K562 (cell line): Measurements from ENCODE around the gene TMC6. TPM values are rescaled to one million over a fixed set of nuclear protein-coding genes. Genes with fewer than 3 reads are reported as not detected.

Experiments used
- ARID3B ChIP-seq: fragments of 250-450 bp; sonication (Bioruptor Pico); IDR thresholded peaks from 2 replicates; pipeline ENCODE4 v1.4.0; 2020; ENCODE audit warnings: borderline replicate concordance
- CHD2 ChIP-seq: IDR thresholded peaks from 2 replicates; pipeline ENCODE4 v1.6.1; 2011; ENCODE audit warnings: low read depth, low read length
- E2F6 ChIP-seq, 2 experiments: IDR thresholded peaks; 2 replicates each; pipeline ENCODE4 v1.6.1; 2011; ENCODE audit warnings: borderline replicate concordance in 1 of 2, control low read depth in 1 of 2, low read depth in 1 of 2, low read length in 1 of 2, mild to moderate bottlenecking in 1 of 2, mixed read lengths in 1 of 2, moderate library complexity in 1 of 2; ENCODE audit not compliant: insufficient read depth in 1 of 2, insufficient read length in 1 of 2, poor library complexity in 1 of 2, severe bottlenecking in 1 of 2; ENCODE audit errors: extremely low read depth in 1 of 2
- FIP1L1 ChIP-seq: fragments of 200-400 bp; formaldehyde crosslinking; IDR thresholded peaks from 2 replicates; pipeline ENCODE4 v1.6.1; 2018; ENCODE audit warnings: mild to moderate bottlenecking, low read depth, low read length; ENCODE audit not compliant: poor library complexity, severe bottlenecking
- NONO ChIP-seq, 2 experiments: fragments of 200-400 bp in 1 of 2; fragments of 450-650 bp in 1 of 2; formaldehyde crosslinking in 1 of 2; IDR thresholded peaks; 2 replicates each; pipeline ENCODE4 v1.6.1; 2017; ENCODE audit warnings: low read depth in 2 of 2, mild to moderate bottlenecking in 2 of 2, moderate library complexity in 2 of 2, low read length in 1 of 2
- PHF21A ChIP-seq: fragments of 450-650 bp; IDR thresholded peaks from 2 replicates; pipeline ENCODE4 v1.6.1; 2017; ENCODE audit warnings: low read depth, borderline replicate concordance
- POLR2A ChIP-seq: fragments of 450-650 bp; conservative IDR thresholded peaks from 2 replicates; pipeline ENCODE4 v1.6.1; 2016
- RAD51 ChIP-seq: fragments of 450-650 bp; IDR thresholded peaks from 2 replicates; pipeline ENCODE4 v1.7.1; 2016; ENCODE audit warnings: low read depth, mild to moderate bottlenecking, borderline replicate concordance
- RBM34 ChIP-seq: fragments of 200-400 bp; formaldehyde crosslinking; IDR thresholded peaks from 2 replicates; pipeline ENCODE4 v1.6.1; 2018; ENCODE audit warnings: low read length, borderline replicate concordance; ENCODE audit not compliant: insufficient read depth
- ZBTB33 ChIP-seq: sonication (generic); formaldehyde crosslinking; IDR thresholded peaks from 2 replicates; pipeline ENCODE4 v1.8.1; 2023; ENCODE audit warnings: mild to moderate bottlenecking, missing genetic modification reagents
- ZBTB40 ChIP-seq, 2 experiments: fragments of 450-650 bp in 1 of 2; sonication (generic) in 1 of 2; formaldehyde crosslinking in 1 of 2; IDR thresholded peaks; 2 replicates each; pipeline versions ENCODE4 v1.7.1 to v1.9.0; 2016 to 2022; ENCODE audit warnings: inconsistent platforms in 1 of 2, mild to moderate bottlenecking in 1 of 2, missing genetic modification reagents in 1 of 2
- ZKSCAN1 ChIP-seq: fragments of 150-350 bp; IDR thresholded peaks from 2 replicates; pipeline ENCODE4 v1.6.1; 2016; ENCODE audit warnings: low read depth, low read length
- polyA plus RNA-seq, 8 experiments: library from polyadenylated mRNA; depleted of rRNA in 4 of 8; stranded (reverse) in 5 of 8; unstranded in 3 of 8; fragments of >200 nt; fragmentation: Nextera tagmentation in 2 of 8; fragmentation: Illumina TruSeq in 1 of 8; extraction: Ambion mirVana in 2 of 8; extraction: Trizol in 1 of 8; gene quantifications; 2 replicates each; pipeline versions ENCODE4 v1.2.1 to v1.2.3, GENCODE V29; 2011 to 2014; ENCODE audit warnings: inconsistent platforms in 1 of 8, missing spikeins in 1 of 8
- total RNA-seq, 7 experiments: library from RNA; depleted of rRNA in 6 of 7; stranded (reverse); fragments of >200 nt in 6 of 7; fragmentation: Illumina TruSeq in 2 of 7; extraction: Trizol in 2 of 7; gene quantifications; 2 replicates each; pipeline versions ENCODE4 v1.2.1 to v1.2.3, GENCODE V29; 2011 to 2021; ENCODE audit warnings: low replicate concordance in 1 of 7

The TMC6 gene
- total and polyA plus RNA-seq, 9 of the 15 experiments (the other 6 are each of a cell fraction or from before 2014, with no cell fraction given): 4.1 to 351 (median 66.9) TPM

- TF ChIP-seq ARID3B: no peak
- no peak for TF ChIP-seq ZBTB33 (CRISPR knock-in tag)
- no peak for TF ChIP-seq ZBTB40 (IDR thresholded peaks at IDR 0.05)
- TF ChIP-seq ZBTB40 (CRISPR knock-in tag; IDR thresholded peaks at IDR 0.05): no peak
- TF ChIP-seq PHF21A: 0 out of 2 replicates have a peak, but pooled peaks have one; percentile 50
- 0 out of 4 replicates have a peak, but pooled peaks of 1 of the 2 experiments have one; percentile 27 for TF ChIP-seq NONO (IDR thresholded peaks at IDR 0.05; ENCODE audit: low read depth in 2 of 2, low read length in 1 of 2)
- TF ChIP-seq ZKSCAN1: 0 out of 2 replicates have a peak, but pooled peaks have one; percentile 11
- TF ChIP-seq CHD2: peak; percentile 12; the same call in 1 of the 2 replicates
- TF ChIP-seq RBM34: no peak
- TF ChIP-seq FIP1L1: peak; percentile 29
- TF ChIP-seq E2F6 (IDR thresholded peaks at IDR 0.05; ENCODE audit: borderline replicate concordance in 1 of 2, extremely low read depth in 1 of 2, insufficient read depth in 1 of 2, insufficient read length in 1 of 2, low read depth in 1 of 2, low read length in 1 of 2, poor library complexity in 1 of 2, severe bottlenecking in 1 of 2): peak in 1 of 2 experiments; percentile 63
- no peak for TF ChIP-seq RAD51
- peak; percentile 53 for TF ChIP-seq POLR2A
These were observed 48.0 kb upstream of the TMC6 start (continued) for GRCh38 chr17:78176548-78177025.
